HFFc6 (cell line): ENCODE results near the gene SRD5A3. TPM values are rescaled to one million over a fixed set of nuclear protein-coding genes. Genes with fewer than 3 reads are reported as not detected.

Experiments
- DNase-seq: peaks from one replicate; pipeline ENCODE4 v3.0.0-alpha.2; 2018
- H3K27ac Mint-ChIP-seq: 2 replicates; pipeline ENCODE4 v1.8.0; 2020; ENCODE audit warnings: mild to moderate bottlenecking, mixed read lengths
- H3K27me3 Mint-ChIP-seq: 2 replicates; pipeline ENCODE4 v1.8.0; 2021; ENCODE audit warnings: mild to moderate bottlenecking, moderate library complexity, mixed read lengths; ENCODE audit not compliant: insufficient read depth
- H3K36me3 Mint-ChIP-seq: 2 replicates; pipeline ENCODE4 v1.8.0; 2021; ENCODE audit warnings: low read depth, mixed read lengths
- H3K4me1 Mint-ChIP-seq: 2 replicates; pipeline ENCODE4 v1.8.0; 2020; ENCODE audit warnings: low read depth, mixed read lengths
- H3K4me3 Mint-ChIP-seq: 2 replicates; pipeline ENCODE4 v1.8.0; 2020; ENCODE audit warnings: mild to moderate bottlenecking, moderate library complexity, mixed read lengths
- H3K9me3 Mint-ChIP-seq: 2 replicates; pipeline ENCODE4 v1.8.0; 2020; ENCODE audit warnings: mild to moderate bottlenecking, mixed read lengths
- total RNA-seq, 6 experiments: library from RNA; stranded (reverse); fragmentation: NEBNext Ultra II Directional; extraction: Animal tissue kit (Norgen Biotek cat#: 25700); gene quantifications; 2 replicates in 1 of 6; 3 replicates in 5 of 6; pipeline ENCODE4 v1.2.3, GENCODE V29; 2021
- TF ChIP-seq, protein P1 (sequence below): fragments of 200-600 bp; sonication (generic); IDR thresholded peaks from 2 replicates; pipeline ENCODE4 v1.5.0; 2021; ENCODE audit warnings: antibody characterized with exemption, mild to moderate bottlenecking

Gene SRD5A3
- total RNA-seq, 6 experiments from 2014 or later: 11.0 to 17.1 (median 12.2) TPM

DNA sequence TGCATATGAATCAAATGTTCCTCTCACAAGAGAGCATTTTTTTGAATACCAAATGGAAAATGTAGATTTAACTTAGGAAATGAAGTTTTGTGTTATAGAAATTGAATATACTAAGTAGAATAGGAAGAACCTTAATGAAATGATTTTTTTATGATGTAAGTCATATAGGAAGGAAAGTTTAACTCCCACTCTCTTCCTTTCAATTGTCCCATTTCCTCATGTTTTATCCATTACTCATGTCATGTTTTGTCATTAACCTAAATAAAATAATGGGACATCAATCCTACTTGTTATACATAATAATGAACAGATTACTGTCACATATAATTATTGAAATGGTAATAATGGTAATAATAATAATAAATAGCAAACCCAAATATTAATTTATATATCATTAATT, 22.7 kb upstream of the SRD5A3 start:
- Mint-ChIP-seq H3K27ac (no peak overlapping the region), H3K4me1 (no peaks in the 10 kb centered on the region; the same call in 1 of the 2 replicates), H3K36me3 (no peaks in the 10 kb centered on the region), H3K4me3 (no peak overlapping the region), H3K27me3 (peaks cover 14% of the 10 kb centered on the region), H3K9me3 (no peaks in the 10 kb centered on the region)
- TF ChIP-seq, protein P1, sequence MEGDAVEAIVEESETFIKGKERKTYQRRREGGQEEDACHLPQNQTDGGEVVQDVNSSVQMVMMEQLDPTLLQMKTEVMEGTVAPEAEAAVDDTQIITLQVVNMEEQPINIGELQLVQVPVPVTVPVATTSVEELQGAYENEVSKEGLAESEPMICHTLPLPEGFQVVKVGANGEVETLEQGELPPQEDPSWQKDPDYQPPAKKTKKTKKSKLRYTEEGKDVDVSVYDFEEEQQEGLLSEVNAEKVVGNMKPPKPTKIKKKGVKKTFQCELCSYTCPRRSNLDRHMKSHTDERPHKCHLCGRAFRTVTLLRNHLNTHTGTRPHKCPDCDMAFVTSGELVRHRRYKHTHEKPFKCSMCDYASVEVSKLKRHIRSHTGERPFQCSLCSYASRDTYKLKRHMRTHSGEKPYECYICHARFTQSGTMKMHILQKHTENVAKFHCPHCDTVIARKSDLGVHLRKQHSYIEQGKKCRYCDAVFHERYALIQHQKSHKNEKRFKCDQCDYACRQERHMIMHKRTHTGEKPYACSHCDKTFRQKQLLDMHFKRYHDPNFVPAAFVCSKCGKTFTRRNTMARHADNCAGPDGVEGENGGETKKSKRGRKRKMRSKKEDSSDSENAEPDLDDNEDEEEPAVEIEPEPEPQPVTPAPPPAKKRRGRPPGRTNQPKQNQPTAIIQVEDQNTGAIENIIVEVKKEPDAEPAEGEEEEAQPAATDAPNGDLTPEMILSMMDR: no peak
- DNase-seq: no peak

DNA sequence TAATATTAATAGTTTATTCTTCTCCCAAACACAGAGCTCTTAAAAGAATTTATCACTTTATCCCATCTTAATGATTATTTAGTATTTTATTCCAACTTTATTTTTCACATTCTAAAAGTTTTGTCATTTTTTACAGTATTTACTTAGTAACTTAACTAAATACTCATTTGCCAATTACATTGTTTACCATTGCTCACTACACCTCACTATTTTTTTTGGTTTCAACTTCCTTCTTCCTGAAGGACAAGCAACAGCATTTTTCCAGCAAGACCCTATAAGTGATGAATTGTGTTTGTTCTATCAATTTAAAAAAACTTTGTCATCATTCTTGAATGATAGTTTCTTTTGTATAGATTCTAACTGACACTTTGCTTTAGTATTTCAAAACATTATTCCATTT, 19.4 kb upstream of the SRD5A3 start:
- H3K36me3 Mint-ChIP-seq: no peaks in the 10 kb centered on the region
- no peak overlapping the region for H3K4me3 Mint-ChIP-seq
- H3K4me1 Mint-ChIP-seq: no peaks in the 10 kb centered on the region; the same call in 1 of the 2 replicates
- no peak overlapping the region for H3K27ac Mint-ChIP-seq
- H3K9me3 Mint-ChIP-seq: no peaks in the 10 kb centered on the region; the same call in 1 of the 2 replicates
- H3K27me3 Mint-ChIP-seq: peaks cover 9% of the 10 kb centered on the region
- TF ChIP-seq, protein P1: no peak
- no peak for DNase-seq

DNA sequence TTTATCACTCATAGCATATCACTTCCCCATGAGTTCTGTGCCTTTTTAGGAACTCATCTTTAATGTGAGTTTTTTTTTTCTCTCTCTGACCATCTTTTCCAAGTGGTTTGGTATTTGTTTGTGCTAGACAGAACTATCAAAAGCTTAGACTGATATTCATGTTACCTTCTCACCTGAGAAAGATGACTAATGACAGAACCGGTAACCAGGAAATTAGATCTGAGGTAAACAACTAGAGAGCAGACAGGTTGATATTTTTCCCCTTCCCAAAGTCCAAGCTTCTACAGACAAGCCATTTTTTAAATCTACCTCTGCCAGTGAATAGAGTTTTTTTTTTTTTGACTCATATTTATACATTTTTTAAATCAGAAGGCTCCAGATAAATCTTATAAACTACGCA, 17.0 kb upstream of the SRD5A3 start:
- H3K4me3 Mint-ChIP-seq: no peak overlapping the region
- H3K4me1 Mint-ChIP-seq: no peaks in the 10 kb centered on the region; the same call in 1 of the 2 replicates
- H3K9me3 Mint-ChIP-seq: no peaks in the 10 kb centered on the region; the same call in 1 of the 2 replicates
- TF ChIP-seq, protein P1: no peak
- H3K27ac Mint-ChIP-seq: no peak overlapping the region
- H3K36me3 Mint-ChIP-seq: no peaks in the 10 kb centered on the region
- no peak for DNase-seq
- H3K27me3 Mint-ChIP-seq: peaks cover 6% of the 10 kb centered on the region

DNA sequence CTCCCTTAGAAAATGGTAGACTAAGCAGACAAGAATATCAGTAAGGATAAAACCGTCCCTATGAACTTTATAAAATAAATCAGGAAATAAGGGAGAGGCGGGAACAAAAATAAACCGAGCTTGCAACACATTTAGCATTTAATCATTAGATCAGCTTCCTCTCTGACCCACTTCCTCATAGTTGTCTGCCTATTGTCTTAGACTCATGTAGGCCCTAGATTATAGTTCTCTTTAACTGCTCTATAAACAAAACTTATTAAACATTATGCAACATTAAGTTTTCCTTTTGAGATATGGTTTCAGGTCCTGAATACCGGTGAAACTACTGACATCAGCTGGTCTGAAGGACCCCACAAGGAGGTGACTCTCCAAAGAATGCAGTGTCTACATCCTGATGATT, 15.8 kb upstream of the SRD5A3 start:
- Mint-ChIP-seq H3K4me1 (no peaks in the 10 kb centered on the region; the same call in 1 of the 2 replicates), H3K27me3 (no peaks in the 10 kb centered on the region; the same call in 1 of the 2 replicates), H3K9me3 (no peaks in the 10 kb centered on the region; the same call in 1 of the 2 replicates), H3K27ac (no peak overlapping the region), H3K4me3 (no peak overlapping the region), H3K36me3 (no peaks in the 10 kb centered on the region)
- DNase-seq: no peak
- TF ChIP-seq, protein P1: no peak

DNA sequence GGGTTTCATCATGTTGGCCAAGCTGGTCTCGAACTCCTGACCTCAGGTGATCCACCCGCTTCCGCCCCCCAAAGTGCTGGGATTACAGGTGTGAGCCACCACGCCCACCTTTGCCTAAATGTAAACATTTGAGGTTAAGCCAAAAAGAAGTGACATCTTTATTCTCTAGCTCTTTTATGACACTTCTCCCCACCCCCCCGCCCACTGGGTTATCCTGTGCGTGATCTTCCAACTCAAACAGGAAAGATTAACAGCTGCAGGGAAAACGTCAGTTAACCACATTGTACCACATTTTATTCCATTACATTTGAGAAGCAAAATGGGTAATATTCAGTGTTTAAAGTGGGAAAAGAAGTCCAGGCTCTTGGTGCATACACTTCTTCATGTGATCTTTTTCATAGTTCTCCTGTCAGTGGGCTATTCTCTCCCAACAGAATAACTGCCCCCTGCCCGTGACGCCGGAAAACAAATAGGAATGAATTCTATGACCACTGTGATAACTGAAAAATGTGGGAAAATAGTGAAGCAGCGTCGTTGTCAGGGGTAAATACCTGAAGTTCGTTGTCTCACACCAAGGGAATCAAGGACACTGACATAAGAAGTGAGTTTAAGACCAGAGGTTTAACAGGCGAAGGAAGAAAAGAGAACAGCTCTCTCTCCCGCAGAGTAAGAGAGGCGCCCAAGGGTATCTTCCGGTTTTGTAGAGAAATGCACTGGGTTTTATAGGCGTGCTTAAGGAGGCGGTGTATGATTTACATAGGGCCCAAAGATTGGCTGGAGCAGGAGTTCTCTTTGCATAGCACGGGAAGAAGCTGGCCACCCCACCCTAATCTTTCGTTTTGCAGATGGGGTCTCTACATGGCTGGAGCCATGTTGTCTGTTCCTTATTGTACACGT, 9.7 kb upstream of the SRD5A3 start:
- TF ChIP-seq, protein P1: no peak
- Mint-ChIP-seq H3K27ac (no peak overlapping the region), H3K4me1 (no peaks in the 10 kb centered on the region), H3K4me3 (no peak overlapping the region), H3K9me3 (no peaks in the 10 kb centered on the region), H3K27me3 (peaks cover 4% of the 10 kb centered on the region), H3K36me3 (no peaks in the 10 kb centered on the region)
- DNase-seq: no peak
